Stomach (tissue), 4 donors: ENCODE results near the gene CISH.

Experiments used
- POLR2A ChIP-seq, 4 donors: fragments of 450-650 bp; IDR thresholded peaks; one replicate each; pipeline ENCODE4 v1.6.1; 2016; ENCODE audit warnings: antibody characterized with exemption in 4 of 4, control low read depth in 2 of 4, mild to moderate bottlenecking in 1 of 4, moderate library complexity in 1 of 4
- TF ChIP-seq, protein P1 (sequence below), 7 experiments: fragments of 450-650 bp in 4 of 7; fragments of 200-600 bp in 3 of 7; sonication (generic) in 3 of 7; IDR thresholded peaks; one replicate each; pipeline ENCODE4 v1.5.1; 2016 to 2019; ENCODE audit warnings: antibody characterized with exemption in 7 of 7, control low read depth in 2 of 7, mild to moderate bottlenecking in 1 of 7

GRCh38 chr3:50557915-50558314 is 53.7 kb downstream of the CISH start:
- TF ChIP-seq, protein P1, sequence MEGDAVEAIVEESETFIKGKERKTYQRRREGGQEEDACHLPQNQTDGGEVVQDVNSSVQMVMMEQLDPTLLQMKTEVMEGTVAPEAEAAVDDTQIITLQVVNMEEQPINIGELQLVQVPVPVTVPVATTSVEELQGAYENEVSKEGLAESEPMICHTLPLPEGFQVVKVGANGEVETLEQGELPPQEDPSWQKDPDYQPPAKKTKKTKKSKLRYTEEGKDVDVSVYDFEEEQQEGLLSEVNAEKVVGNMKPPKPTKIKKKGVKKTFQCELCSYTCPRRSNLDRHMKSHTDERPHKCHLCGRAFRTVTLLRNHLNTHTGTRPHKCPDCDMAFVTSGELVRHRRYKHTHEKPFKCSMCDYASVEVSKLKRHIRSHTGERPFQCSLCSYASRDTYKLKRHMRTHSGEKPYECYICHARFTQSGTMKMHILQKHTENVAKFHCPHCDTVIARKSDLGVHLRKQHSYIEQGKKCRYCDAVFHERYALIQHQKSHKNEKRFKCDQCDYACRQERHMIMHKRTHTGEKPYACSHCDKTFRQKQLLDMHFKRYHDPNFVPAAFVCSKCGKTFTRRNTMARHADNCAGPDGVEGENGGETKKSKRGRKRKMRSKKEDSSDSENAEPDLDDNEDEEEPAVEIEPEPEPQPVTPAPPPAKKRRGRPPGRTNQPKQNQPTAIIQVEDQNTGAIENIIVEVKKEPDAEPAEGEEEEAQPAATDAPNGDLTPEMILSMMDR (IDR thresholded peaks at IDR 0.05) = no peak
- no peak for TF ChIP-seq POLR2A (IDR thresholded peaks at IDR 0.05)
